Endothelial cell of umbilical vein (primary cell): ENCODE results near the gene ZNF282. TPM values are rescaled to one million over a fixed set of nuclear protein-coding genes. Genes with fewer than 3 reads are reported as not detected.

ENCODE experiments used
- BruUV-seq: library from RNA; stranded (reverse); fragments of 400-500 nt; replicated peaks from 2 replicates; lab custom pipeline; 2021; lab: Mats Ljungman, UMichigan
- CTCF ChIA-PET: fragments of 300-600, 350-600 bp; sonication (Branson Sonifier 250); formaldehyde crosslinking; loops from one replicate; lab custom pipeline; 2021; ENCODE audit warnings: antibody characterized with exemption, inconsistent platforms; lab: Charles Lee
- POLR2A ChIA-PET: fragments of 300-600, 350-600 bp; sonication (Branson Sonifier 250); formaldehyde crosslinking; loops from one replicate; lab custom pipeline; 2021; ENCODE audit warnings: antibody characterized with exemption, inconsistent platforms; lab: Charles Lee
- DNase-seq: peaks from one replicate; pipeline ENCODE4 v3.0.0-alpha.2; 2011; ENCODE audit warnings: low read depth, low spot score
- FAIRE-seq: peaks from 2 replicates; lab custom pipeline; 2011; peaks lifted over from hg19 to GRCh38; lab: Jason Lieb, UNC
- H2AFZ ChIP-seq: 2 replicates; pipeline ENCODE4 v1.6.0; 2012; ENCODE audit warnings: low read depth, low read length, control low read depth, inconsistent platforms
- H3K27ac ChIP-seq: 2 replicates; pipeline ENCODE4 v1.5.1; 2011; ENCODE audit warnings: low read depth, mild to moderate bottlenecking, control low read depth, low read length, moderate library complexity; ENCODE audit not compliant: insufficient read depth
- H3K27me3 ChIP-seq, 2 experiments: 2 replicates each; pipeline versions ENCODE4 v1.6.0 to v1.6.1; 2011; ENCODE audit warnings: low read length in 2 of 2, mixed read lengths in 1 of 2; ENCODE audit not compliant: control insufficient read depth in 2 of 2, insufficient read depth in 2 of 2
- H3K36me3 ChIP-seq, 2 experiments: 2 replicates in 1 of 2; 3 replicates in 1 of 2; pipeline ENCODE4 v1.5.1; 2011; ENCODE audit warnings: low read length in 2 of 2, mild to moderate bottlenecking in 1 of 2, moderate library complexity in 1 of 2; ENCODE audit not compliant: control insufficient read depth in 2 of 2, insufficient read depth in 2 of 2; ENCODE audit errors: extremely low read depth in 1 of 2
- H3K4me1 ChIP-seq: 3 replicates; pipeline ENCODE4 v1.5.1; 2011; ENCODE audit warnings: mild to moderate bottlenecking, low read length; ENCODE audit not compliant: control insufficient read depth, insufficient read depth; ENCODE audit errors: extremely low read depth
- H3K4me2 ChIP-seq: 2 replicates; pipeline ENCODE4 v1.6.1; 2011; ENCODE audit warnings: low read length, control low read depth, mixed read lengths; ENCODE audit not compliant: insufficient read depth
- H3K4me3 ChIP-seq, 3 experiments: fragments of 200-600 bp in 1 of 3; sonication (generic), shearing (Covaris generic) in 1 of 3; replicated peaks in 1 of 3; 2 replicates each; pipeline ENCODE4 v1.5.1; 2011 to 2016; ENCODE audit warnings: control low read depth in 3 of 3, low read length in 3 of 3, mild to moderate bottlenecking in 2 of 3, inconsistent platforms in 1 of 3, low read depth in 1 of 3, moderate library complexity in 1 of 3; ENCODE audit not compliant: insufficient read depth in 1 of 3
- H3K79me2 ChIP-seq: 2 replicates; pipeline ENCODE4 v1.6.0; 2012; ENCODE audit warnings: low read length, inconsistent platforms; ENCODE audit not compliant: control insufficient read depth, insufficient read depth
- H3K9ac ChIP-seq: replicated peaks from 2 replicates; pipeline ENCODE3; 2011; ENCODE audit warnings: low read length, control low read depth; ENCODE audit not compliant: insufficient read depth; ENCODE audit errors: extremely low read depth
- H3K9me1 ChIP-seq: replicated peaks from 3 replicates; pipeline ENCODE4 v1.6.0; 2011; ENCODE audit warnings: mild to moderate bottlenecking, low read length; ENCODE audit not compliant: control insufficient read depth, insufficient read depth; ENCODE audit errors: extremely low read depth
- H3K9me3 ChIP-seq: replicated peaks from 2 replicates; pipeline ENCODE4 v1.5.1; 2012; ENCODE audit warnings: low read length, inconsistent platforms; ENCODE audit not compliant: control insufficient read depth, insufficient read depth
- H4K20me1 ChIP-seq: replicated peaks from 2 replicates; pipeline ENCODE3; 2011; ENCODE audit warnings: mild to moderate bottlenecking, low read length; ENCODE audit not compliant: control insufficient read depth, insufficient read depth; ENCODE audit errors: extremely low read depth
- CTCF ChIP-seq, 2 donors: IDR thresholded peaks; 1 replicate in 1 of 2; 2 replicates in 1 of 2; pipeline ENCODE4 v1.5.1; 2011; ENCODE audit warnings: low read length in 2 of 2, mild to moderate bottlenecking in 2 of 2, moderate library complexity in 2 of 2, control low read depth in 1 of 2, inconsistent platforms in 1 of 2, low read depth in 1 of 2; ENCODE audit not compliant: insufficient read depth in 1 of 2; ENCODE audit errors: extremely low read depth in 1 of 2
- EZH2 ChIP-seq: IDR thresholded peaks from 2 replicates; pipeline ENCODE4 v1.6.1; 2012; ENCODE audit warnings: borderline replicate concordance, low read depth, mild to moderate bottlenecking, moderate library complexity, low read length, inconsistent platforms; ENCODE audit not compliant: severe bottlenecking
- FOS ChIP-seq: IDR thresholded peaks from 2 replicates; pipeline ENCODE4 v1.6.1; 2011; ENCODE audit warnings: mild to moderate bottlenecking, low read length, moderate library complexity, borderline replicate concordance; ENCODE audit not compliant: insufficient read depth
- GATA2 ChIP-seq: IDR thresholded peaks from 2 replicates; pipeline ENCODE4 v1.7.0; 2011; ENCODE audit warnings: low read depth, mild to moderate bottlenecking, moderate library complexity, mixed read lengths, low read length; ENCODE audit not compliant: insufficient read length, insufficient read depth
- JUN ChIP-seq: IDR thresholded peaks from 2 replicates; pipeline ENCODE4 v1.6.1; 2011; ENCODE audit warnings: borderline replicate concordance, low read depth; ENCODE audit not compliant: insufficient read length, insufficient read depth
- MAX ChIP-seq: IDR thresholded peaks from 2 replicates; pipeline ENCODE4 v1.6.1; 2011; ENCODE audit not compliant: insufficient read depth, insufficient read length
- MYC ChIP-seq: IDR thresholded peaks from one replicate; pipeline ENCODE4 v1.6.1; 2011; ENCODE audit warnings: mild to moderate bottlenecking, low read depth, low read length
- POLR2A ChIP-seq: IDR thresholded peaks from 2 replicates; pipeline ENCODE4 v1.6.1; 2012; ENCODE audit warnings: low read depth, mild to moderate bottlenecking, control low read depth, low read length
- POLR2AphosphoS5 ChIP-seq: IDR thresholded peaks from 2 replicates; pipeline ENCODE4 v1.6.1; 2012; ENCODE audit warnings: low read depth, mild to moderate bottlenecking, control low read depth, low read length, moderate library complexity; ENCODE audit not compliant: insufficient read depth
- dilution Hi-C: fragments of 300-500 bp; cut with MboI; formaldehyde crosslinking; loops from one replicate; pipeline ENCODE4 v1.15.0; 2019; ENCODE audit warnings: low sequenced_read_pairs; ENCODE audit not compliant: extremely low pct_ligation_motif_present
- intact Hi-C: fragments of 100-400 bp; cut with micrococcal nuclease; formaldehyde crosslinking; loops from one replicate; pipeline ENCODE4 v1.10.0; 2022
- polyA plus RNA-seq, 4 experiments: library from polyadenylated mRNA; depleted of rRNA in 3 of 4; stranded (reverse) in 3 of 4; unstranded in 1 of 4; fragments of >200 nt; gene quantifications; 2 replicates each; pipeline versions ENCODE4 v1.2.1 to v1.2.3, GENCODE V29; 2011 to 2012; ENCODE audit warnings: missing spikeins in 1 of 4
- total RNA-seq: library from RNA; stranded (reverse); gene quantifications from 2 replicates; pipeline ENCODE4 v1.2.3, GENCODE V29; 2021

ZNF282 gene
- total and polyA plus RNA-seq, 2 donors (not counting 3 experiments of a cell fraction or from before 2014, with no cell fraction given) = 20.0 to 34.4 TPM

GRCh38 chr7:149240637-149241036, 45.3 kb downstream of the ZNF282 start:
- dilution Hi-C loops = no loop called here
- H3K9me3 ChIP-seq = no peaks in the 10 kb centered on the region
- no peaks in the 10 kb centered on the region for H4K20me1 ChIP-seq
- POLR2A ChIA-PET = no interaction called here
- CTCF ChIA-PET = interaction anchor here (0.7 to 1.7 kb wide), 2 partner anchors 21 to 88 kb away, joined by 3 to 5 read pairs; no protein-coding TSS in a partner anchor
- H3K4me3 ChIP-seq = peak overlapping the region in 2 of 3 experiments; percentile 62 to 86
- no peak for TF ChIP-seq MYC
- TF ChIP-seq POLR2A = no peak
- H3K4me1 ChIP-seq = peaks cover 9% of the 10 kb centered on the region
- peak overlapping the region; percentile 93 for H3K4me2 ChIP-seq
- BruUV-seq = TSS peak; percentile 48
- no peaks in the 10 kb centered on the region for H3K36me3 ChIP-seq
- FAIRE-seq (no peak), DNase-seq (no peak)
- H3K27me3 ChIP-seq = no peaks in the 10 kb centered on the region
- intact Hi-C loops = no loop called here
- no peak overlapping the region for H2AFZ ChIP-seq
- H3K9me1 ChIP-seq = peaks cover 3% of the 10 kb centered on the region
- H3K79me2 ChIP-seq = peaks cover 19% of the 10 kb centered on the region
- H3K9ac ChIP-seq = no peak overlapping the region
- H3K27ac ChIP-seq = no peak overlapping the region

GRCh38 chr7:149241696-149242095, 46.4 kb downstream of the ZNF282 start:
- intact Hi-C loops (no loop called here), dilution Hi-C loops (no loop called here)
- peaks cover 25% of the 10 kb centered on the region for H3K79me2 ChIP-seq
- H3K36me3 ChIP-seq = no peaks in the 10 kb centered on the region
- CTCF ChIA-PET = interaction anchor here (1.7 kb wide), 1 partner anchor 20 kb away, joined by 5 read pairs; no protein-coding TSS in a partner anchor
- no peak overlapping the region for H3K9ac ChIP-seq
- POLR2A ChIA-PET = no interaction called here
- FAIRE-seq (no peak), DNase-seq (no peak)
- TF ChIP-seq JUN = no peak
- TF ChIP-seq MAX = no peak
- no peak for TF ChIP-seq CTCF (IDR thresholded peaks at IDR 0.05; ENCODE audit: extremely low read depth in 1 of 2, insufficient read depth in 1 of 2, low read depth in 1 of 2, low read length in 2 of 2)
- TF ChIP-seq EZH2 = no peak
- TF ChIP-seq GATA2 = no peak
- no peak for TF ChIP-seq POLR2AphosphoS5
- TF ChIP-seq FOS = no peak
- no peak for TF ChIP-seq MYC
- TF ChIP-seq POLR2A = no peak
- H3K9me3 ChIP-seq = no peaks in the 10 kb centered on the region
- H3K27ac ChIP-seq = no peak overlapping the region
- no peaks in the 10 kb centered on the region for H4K20me1 ChIP-seq
- no peaks in the 10 kb centered on the region for H3K27me3 ChIP-seq
- peaks cover 9% of the 10 kb centered on the region for H3K4me1 ChIP-seq
- no peak overlapping the region for H2AFZ ChIP-seq
- peaks cover 3% of the 10 kb centered on the region for H3K9me1 ChIP-seq
- BruUV-seq = no TSS peak
- no peak overlapping the region for H3K4me2 ChIP-seq
- no peak overlapping the region for H3K4me3 ChIP-seq
